ENCODE results near the gene TBC1D17.
A peak's percentile ranks its signal among the peaks of the same experiment; 100 is the strongest.

TBC1D17 gene

DNA sequence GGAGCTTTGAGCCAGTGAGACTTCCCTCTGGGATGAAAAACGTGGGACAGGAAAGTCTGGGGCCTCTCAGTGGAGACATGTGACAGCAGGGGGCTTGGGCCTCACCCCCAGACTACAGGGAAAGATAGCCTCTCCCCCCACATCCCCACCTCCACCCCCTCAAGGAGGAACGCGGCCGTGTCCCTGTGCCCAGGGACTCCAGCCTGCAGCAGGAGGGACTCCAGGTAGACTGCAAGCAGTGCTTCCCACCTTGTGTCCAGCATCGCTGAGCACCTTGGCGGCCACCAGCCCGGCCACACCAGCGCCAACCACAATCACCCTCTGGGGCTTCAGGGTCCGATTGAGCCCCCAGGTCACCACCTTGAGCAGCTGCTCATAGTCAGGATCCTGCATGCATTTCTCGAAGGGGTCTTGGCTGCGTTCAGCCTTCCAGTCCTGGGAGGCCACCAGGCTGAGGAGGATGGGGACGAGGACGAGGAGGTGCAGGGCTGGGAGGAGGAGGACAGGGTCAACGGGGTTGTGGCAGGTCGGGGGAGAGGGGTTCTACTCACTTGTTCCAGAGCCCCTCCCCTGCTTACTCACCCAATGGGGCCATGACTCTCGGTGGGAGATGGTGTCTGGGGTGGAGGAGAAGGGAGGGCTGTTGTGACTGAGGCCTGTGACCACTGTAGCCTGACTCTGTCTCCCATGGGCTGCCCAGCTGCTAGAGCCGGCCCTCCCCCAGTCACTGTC, 18.2 kb downstream of the TBC1D17 start:
- DNase-seq = no peak

DNA sequence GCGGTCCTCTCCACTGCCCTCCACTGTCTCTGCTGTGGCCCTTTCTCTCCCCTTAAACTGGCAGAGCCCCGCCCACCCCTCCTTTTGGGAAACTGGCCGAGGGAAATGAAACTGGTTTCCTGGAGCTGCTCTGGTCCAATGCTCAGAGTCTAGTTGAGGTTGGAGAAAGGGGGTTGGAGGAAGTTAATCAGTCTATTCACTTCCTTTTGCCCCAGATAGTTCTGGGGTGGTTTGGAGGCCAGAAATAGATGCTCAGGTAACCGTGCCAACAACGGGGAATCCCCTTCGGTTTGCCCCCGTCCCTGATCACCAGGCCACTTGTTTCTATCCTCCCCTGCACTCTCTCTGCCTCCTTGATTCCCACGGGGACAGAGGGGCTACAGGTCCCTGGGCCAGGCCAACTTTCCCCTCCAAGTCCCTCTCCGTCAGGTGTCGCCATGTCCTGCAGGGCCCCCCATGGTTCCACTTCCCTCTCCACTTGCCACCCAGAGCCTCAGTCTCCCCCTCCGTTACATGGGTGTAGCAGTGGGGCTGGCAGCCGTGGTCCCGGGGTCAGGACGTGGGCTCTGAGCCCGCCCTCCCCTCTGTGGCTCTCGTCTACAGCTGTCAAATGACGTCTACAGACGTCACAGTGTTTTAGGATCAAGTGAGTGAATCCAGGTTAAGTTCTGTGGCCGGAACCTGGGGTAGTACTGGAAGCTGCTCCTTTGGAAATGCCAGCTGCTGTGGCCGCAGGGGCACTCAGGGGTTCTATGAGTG, 19.5 kb downstream of the TBC1D17 start, which contains the start of gene IL4I1:
TSS of gene IL4I1 (minus strand) at position 25 of the 759 bp plus-strand sequence. CDS start 727 bp downstream, outside the sequence.
- peak; percentile 11 for DNase-seq

DNA sequence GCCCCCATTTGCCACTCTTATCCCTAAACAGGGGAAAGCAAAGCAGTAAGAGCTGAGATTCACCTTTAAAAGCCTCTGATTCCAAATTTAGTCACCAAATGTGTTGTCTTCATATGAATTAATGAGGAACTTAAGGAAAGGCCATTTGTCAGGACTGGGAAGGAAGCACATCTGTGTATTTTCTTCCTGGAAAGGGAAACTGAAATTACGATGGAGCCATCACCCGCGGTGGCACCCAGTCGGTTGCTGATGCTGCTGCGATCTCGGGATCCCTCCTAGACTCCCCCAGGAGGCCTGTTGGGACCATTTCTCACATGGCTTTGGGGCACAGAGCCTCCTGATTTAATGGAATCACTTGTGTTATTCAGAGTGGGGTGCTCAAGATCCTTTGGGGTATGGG, 26.6 kb downstream of the TBC1D17 start:
- no peak for DNase-seq

DNA sequence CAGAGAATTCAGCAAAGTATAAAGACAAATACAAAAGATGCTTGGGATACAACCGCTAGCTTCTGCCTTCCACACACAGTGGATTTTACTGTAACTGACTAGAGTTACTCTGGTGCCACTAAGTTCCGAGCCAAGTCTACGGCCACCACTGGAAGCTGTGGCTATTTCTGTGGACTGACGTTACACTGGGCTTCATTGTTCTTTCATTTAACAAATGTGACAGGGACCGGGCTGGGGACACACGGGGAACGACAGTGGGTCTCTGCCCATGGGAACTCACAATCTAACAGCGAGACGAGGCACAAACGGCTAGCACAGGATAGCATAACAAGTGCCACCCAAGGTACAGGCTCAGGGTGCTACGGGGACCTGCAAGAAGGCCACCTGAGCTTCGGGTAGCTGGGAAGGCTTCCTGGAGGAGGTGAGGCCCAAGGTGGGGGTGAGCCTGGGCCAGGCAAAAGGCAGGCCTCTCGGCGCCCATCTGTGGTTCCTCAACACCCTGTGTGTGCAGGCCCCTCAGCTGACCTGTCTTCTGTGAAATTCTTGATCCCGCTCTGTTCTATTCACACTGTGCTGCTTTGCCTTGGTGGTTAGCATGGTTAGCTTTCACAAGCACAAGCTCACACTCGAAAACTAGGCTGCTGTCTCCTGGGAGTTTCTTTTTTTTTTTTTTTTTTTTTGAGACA, 29.5 kb downstream of the TBC1D17 start:
- no peak for DNase-seq

DNA sequence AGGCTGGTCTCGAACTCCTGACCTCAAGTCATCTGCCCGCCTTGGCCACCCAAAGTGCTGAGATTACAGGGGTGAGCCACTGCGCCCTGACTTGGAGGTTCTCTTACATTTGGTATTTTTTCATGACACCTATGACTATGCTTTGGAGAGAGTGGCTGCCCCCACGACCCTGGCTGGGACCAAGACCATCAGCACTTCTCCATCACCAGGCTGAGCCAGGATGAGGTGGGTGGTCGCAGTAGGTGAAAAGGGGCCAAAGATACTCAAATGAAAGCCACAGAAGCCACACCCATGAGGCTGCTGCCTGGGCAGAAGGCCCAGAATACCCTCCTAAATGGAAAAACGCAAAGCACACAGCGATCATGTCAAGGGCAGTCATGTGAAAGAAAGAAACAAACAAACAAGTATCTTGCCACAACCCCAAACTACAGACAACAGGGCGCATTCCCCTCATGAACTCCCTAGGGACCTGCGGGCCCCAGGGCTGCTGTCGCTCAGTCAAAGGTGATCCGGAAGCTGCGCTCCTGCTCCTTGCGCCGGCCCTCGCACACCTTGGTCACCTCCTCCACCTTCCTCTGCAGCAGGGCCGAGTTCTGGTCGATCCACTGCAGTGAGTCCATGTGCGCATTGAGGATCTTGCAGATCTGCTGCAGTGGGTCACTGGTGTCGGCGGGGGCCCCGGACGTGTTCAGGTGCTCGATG, 30.4 kb downstream of the TBC1D17 start:
- DNase-seq = no peak

DNA sequence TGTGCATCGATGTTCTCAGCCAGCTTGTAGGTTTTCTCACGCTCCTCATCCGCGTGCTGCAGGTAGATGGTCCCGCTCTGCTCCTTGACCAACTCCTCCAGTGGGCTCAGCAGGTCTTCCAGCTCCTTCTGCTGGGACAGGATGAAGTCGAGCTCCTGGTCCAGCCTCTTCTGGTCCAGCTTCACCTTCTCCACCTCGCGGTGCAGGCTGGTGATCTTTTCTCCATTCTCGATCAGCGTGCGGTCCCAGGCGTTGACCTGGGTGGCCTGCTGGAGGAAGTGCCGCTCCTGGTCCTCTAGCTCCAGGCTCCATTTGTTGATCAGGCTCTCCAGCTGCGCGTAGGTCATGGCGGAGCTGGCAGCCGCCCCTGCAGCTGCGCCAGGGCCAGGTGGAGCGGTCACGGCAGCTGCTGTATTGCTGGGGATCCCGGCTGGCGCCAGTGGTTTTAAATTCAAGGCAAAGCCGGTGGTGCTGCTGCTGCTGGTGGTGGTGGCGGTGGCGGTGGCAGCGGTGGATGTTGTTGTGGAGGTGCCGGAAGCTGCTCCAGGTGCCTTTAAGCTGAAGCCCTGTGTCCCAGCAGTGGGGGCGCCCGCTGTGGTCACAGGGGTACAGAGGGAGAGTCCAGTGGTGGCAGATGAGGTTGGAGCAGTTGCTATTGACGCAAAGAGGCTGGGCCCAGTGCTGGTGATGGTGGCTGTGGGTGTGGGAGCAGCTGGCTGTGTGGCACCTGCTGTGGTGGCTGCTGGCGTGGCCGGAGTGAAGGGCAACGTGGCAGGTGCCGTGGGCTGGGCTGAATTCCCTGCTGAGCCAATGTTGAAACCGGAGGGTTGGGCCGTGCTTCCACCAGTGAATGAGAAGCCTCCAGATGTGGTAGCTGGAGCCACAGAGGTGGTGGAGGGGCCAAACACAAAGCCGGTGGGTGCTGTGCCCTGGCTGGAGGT, 31.2 kb downstream of the TBC1D17 start:
- no peak for DNase-seq

DNA sequence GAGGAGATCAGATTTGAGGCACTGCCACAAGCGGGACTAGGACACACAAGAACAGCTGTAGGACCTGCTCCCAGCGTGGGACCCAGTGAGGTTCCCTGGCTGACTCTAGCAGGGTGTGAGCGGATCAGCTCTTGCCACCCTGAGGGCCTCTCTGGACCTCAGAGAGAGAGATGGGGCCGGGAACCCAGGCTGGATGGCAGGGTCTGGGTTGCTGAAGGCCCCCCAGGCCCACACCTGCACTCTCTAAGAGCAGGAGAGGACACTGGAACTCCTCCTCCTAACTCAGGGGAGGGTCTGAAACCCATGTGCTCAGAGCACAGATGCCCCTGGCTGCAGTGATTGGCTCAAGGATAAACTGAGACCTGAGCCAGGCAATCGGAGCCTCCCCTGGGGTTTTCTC, 32.7 kb downstream of the TBC1D17 start:
- no peak for DNase-seq

DNA sequence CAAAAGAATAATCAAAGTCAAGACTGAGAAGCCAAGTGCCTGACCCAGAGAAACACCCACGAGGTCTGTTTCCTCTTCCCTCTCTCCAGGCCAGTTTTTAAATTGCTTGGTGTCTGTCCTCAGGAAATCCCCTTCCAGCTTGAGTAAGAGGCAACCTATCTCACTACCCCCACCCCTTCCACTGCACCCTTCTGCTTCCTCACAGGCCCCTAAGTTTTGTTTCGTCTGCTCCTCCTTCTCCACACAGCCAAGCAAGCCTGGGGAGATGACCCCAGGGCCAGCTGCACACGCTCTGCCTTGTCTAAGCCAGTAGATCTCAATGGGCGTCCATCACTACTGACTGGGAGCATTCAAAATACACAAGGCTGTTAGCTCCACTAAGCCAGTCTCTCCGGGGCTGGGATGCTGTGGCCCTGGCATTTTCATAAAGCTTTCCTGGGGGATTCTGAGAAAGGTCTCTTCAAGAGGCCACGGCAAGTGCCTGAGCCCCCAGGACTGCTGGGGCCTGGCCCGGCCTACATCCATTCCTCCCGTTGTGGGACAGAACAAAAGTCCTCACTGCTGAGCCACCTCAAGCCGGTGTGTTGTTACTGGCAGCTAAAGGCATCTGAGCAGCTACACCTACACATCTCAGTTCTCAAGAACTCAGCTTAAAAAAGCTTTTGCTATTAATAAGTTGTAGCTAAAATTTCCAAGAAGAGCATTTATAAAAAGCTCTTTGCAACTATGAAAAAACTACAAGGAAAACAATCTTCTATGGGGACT, 34.1 kb downstream of the TBC1D17 start:
- no peak for DNase-seq

DNA sequence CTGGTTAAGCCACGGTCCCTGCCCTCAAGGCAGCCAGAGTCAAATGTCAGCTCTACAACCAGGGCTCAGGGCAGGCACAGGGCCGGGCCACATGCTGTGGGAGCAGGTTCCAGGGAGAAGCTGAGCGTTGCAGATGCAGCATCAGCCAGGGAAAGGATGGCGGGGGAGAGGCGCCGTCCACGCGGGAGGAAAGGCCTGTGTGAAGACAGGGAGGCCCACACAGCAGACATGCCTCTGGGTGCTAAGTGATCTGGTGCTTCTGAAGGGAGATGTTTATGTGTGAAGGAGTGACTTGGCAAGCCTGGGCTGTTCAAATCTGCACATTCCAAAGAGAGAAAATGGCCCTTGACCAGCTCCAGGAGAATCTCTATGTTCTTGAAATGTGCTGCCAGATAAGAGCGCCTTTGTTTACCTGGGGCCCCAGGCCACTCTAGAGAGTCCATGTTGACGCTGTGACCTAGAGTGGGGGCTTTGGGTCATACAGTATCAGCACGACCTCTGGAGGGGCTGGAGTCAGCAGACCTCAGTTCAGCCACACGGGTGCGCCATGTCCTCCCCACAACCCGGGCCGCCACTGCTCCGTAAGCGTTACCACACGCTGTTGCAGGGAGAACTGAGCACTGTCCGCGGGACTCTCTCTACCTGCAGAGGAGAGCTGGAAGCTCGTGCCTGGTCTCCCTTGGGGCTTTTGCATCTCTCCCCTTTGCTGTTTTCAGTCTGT, 35.6 kb downstream of the TBC1D17 start:
- no peak for DNase-seq

DNA sequence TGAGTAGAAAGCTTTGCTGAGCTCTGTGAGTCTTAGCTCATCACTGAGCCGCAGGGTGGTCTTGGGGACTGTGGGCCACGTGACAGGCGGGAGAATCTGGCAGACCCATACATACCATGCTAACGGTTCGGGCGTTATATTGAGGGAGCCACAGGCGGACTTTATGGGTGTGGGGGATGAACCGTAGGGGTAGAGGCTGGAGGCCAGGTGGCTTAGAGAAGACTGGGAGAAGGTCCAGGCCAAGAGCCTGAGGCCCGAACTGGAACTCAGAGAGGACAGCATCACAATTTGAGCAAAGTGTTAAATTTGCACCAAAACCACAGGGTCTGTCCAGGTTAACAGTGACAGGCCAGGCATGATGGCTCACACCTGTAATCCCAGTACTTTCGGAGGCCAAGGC, 36.2 kb downstream of the TBC1D17 start:
- DNase-seq = no peak

DNA sequence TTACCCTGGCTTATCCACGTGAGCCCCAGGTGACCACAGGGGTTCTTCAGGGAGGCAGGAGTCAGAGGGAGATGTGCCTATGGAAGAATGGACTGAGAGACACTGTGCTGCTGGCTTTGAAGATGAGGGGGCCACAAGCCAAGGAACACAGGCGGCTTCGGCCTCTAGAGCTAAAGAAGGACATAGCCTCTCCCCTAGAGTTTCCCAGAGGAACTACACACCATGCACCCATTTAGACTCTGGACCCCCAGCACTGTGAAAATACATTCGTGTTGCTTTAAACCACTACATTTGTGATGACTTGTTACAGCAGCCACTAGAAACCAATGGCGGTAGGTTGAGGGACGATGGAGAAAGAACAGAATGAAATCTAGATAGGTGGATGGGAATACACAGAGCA, 37.8 kb downstream of the TBC1D17 start:
- no peak for DNase-seq

DNA sequence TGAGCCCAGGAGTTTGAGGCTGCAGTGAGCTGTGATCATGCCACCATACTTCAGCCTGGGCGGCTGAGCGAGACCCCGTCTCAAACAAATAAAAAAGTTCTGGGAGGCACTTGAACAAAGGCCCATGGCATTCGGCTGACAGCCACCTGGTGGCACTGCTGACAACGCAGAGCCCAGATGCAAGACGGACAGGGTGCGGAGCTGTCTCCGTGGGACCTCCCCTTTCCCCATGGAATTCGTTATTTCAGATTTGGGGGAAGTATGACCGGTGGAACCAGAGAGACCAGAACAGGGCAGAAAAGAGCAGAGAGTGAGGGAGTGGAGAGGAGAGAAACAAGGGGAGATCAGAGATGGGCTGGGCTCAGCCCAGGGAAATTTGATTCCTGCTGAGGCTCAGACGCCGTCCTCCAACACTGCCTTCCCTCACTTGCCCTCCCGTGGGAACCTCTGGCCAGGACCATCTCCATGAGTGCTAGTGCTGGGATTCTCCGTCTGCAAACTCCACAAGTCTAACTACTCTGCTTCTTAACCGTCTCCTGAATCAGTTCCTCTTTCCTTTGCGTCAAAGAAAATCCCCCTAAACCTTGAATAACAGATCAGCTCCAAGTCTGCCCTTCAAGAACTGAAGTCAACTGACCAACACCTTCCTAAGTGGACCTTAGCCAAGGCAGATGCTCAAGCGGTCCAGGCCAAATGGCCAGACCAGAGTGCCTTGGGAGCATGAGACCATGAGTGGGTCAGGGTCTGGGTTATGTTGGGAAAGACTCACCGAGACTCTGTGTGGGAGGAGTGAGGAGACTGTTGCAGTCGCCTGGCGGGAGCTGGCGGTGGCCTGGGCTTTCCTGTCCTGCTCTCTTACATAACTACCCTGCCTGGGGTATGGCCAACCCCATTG, 39.6 kb downstream of the TBC1D17 start:
- no peak for DNase-seq

DNA sequence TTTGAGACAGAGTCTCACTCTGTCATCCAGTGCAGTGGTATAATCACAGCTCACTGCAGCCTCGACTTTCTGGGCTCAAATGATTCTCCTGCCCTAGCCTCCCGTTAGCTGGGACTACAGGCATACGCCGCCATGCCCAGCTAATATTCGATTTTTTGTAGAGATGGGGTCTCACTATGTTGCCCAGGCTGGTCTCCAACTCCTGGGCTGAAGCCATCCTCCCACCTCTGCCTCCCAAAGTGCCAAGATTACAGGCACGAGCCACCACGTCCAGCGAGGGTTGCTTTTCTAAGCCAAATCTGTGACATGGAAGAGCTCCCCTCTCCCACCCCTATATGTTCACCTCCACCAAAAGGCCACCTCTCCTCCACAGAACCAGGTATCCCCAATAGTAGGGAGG, 40.6 kb downstream of the TBC1D17 start:
- no peak for DNase-seq

DNA sequence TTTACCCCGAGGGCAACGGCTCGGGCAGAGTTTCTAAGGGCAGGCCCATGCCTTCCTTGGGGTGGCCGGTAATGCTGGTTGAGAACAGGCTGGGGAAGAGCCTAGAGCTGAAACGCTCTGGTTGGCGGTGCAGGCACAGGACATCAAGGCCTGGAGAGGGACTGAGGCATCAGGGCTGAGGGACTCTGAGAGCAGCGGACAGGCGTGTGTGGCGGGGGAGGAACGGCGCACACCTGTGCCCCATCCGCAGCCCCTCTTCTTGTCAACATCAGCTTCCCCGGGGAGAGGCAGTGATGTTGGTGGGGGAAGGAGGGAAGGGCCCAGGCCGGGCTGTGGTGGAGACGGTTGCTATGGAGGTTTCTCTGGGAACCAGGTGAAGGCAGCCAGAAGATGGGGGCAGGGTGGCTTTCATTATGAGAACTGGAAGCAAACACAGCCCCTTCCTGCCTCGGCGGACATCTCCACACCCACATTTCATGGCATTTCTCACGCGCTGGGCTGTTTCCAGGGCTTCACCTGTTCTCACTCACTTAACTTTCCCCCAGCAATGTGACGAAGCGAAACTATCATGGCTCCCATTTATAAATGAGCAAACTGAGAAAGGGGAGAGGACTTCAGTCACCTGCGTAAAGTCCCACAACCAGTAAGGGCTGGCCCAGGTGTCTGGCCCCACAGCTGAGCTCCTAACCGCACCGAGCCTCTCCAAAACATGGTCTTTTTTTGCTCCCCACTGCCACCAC, 43.3 kb downstream of the TBC1D17 start:
- no peak for DNase-seq

DNA sequence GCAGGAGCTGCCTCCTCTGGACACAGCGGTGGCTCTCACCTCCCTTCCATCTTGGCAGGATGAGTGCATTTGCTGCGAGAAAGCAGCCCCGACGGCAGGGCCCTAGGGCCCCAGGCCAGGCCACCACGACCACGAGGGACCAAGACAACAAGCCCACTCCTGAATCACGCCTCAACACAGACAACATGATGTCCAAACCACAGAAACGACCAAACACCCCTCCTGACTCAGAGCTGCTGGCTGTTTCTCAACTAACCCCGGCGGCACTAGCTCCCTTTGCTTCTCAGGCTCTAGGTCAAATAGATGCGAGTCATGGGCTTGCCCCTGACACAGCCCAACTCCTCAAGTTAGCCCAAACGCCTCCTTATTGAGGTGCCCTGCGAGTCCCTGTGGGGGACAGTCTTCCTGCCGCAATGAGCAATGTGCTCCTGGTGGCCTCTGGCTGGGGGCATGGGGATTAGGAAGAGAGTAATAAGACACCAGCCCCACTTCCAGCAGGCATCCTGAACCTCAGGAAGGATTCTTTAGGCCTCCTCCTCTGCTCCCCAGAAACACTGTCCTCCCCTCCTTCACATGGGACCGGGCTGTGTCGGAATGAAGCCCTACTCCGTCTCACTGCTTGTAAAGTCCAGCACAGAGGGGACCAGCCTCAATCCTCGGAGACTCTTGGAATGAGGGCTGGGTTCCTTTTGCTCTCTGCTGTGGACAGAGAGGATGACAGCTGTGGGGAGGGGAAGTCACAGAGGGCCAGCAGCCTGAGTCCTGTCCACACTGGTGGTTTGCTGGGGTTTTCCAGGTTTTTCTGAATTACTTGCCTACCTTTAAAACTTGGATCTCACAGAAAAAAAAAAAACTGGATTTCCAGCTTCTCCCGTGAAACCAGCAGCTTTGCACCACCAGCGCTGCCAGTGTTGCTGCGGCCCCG, 44.6 kb downstream of the TBC1D17 start:
- DNase-seq = peak; percentile 68

DNA sequence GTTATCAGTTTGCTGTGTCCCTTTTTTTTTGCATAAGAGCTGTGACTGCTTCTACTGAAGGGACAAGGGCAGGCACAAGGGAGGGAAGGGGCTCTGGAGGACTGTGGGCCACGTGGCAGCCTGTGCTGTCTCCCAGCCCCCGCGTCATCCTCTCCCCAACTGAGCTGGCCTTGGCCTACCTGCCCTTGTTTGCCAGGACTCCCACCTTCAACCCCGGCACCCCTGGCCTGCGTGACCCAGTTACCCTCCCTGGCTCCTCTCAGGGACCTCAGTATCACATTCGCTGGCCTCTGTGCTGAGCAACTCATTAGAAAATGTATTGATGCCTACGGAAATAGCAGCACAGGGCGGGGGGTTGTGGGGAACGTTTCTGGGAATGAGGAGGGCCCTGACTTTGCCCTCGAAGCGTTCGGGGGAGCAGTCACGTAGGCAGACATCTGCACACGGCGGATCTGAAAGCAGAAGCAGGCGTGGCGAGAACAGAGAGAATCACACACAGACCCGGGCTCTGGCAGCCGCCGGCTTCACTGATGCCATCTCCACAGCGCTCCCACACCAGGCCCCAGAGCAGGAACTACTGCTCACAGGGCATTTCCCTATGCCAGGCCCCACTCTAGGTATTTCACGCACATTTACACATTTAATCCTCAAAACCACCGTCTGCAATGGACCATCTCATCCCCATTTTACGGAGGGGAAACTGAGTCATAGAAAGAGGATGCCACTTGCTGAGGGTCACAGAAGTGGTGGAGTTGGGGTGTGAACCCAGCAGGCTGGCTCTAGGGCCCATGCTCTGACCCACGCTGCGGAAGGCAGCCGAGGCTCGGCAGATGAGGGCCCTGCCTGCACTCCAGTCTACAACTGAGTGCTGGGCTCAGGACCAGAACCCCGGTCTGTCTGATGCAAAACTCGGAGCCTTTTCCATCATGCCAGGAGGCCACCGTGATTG, 45.8 kb downstream of the TBC1D17 start:
- no peak for DNase-seq
